Panc1 (cell line): ENCODE data around the gene AOC1. TPM values are rescaled to one million over a fixed set of nuclear protein-coding genes. Genes with fewer than 3 reads are reported as not detected.

ENCODE experiments used
- ATAC-seq: fragments of 200-7000 bp; cut with Tn5 transposase; 2 replicates; pipeline ENCODE4 v1.9.1; 2020; ENCODE audit warnings: mild to moderate bottlenecking, moderate library complexity
- BruUV-seq: library from RNA; stranded (reverse); fragments of 400-500 nt; replicated peaks from 2 replicates; lab custom pipeline; 2021; lab: Mats Ljungman, UMichigan
- CTCF ChIA-PET: fragments of 300-600 bp; sonication (Branson Sonifier 250); formaldehyde crosslinking; loops from one replicate; lab custom pipeline; 2022; ENCODE audit warnings: antibody characterized with exemption; lab: Charles Lee
- POLR2A ChIA-PET: fragments of 300-600 bp; sonication (Branson Sonifier 250); formaldehyde crosslinking; loops from one replicate; lab custom pipeline; 2022; ENCODE audit warnings: antibody characterized with exemption; lab: Charles Lee
- DNase-seq: peaks from one replicate; pipeline ENCODE4 v3.0.0-alpha.2; 2010; ENCODE audit warnings: low read depth, low spot score
- H3K27ac ChIP-seq: 2 replicates; pipeline ENCODE4 v1.5.1; 2011; ENCODE audit warnings: mild to moderate bottlenecking, low read length, inconsistent platforms
- H3K27me3 ChIP-seq: fragments of 200-500 bp; sonication (Bioruptor generic); 2 replicates; pipeline ENCODE4 v1.6.0; 2014; ENCODE audit warnings: low read length, inconsistent platforms; ENCODE audit not compliant: control insufficient read depth, insufficient read depth
- H3K36me3 ChIP-seq: fragments of 200-500 bp; sonication (Bioruptor generic); 2 replicates; pipeline ENCODE4 v1.5.1; 2014; ENCODE audit warnings: inconsistent platforms, mild to moderate bottlenecking, low read length, moderate library complexity; ENCODE audit not compliant: control insufficient read depth, insufficient read depth
- H3K4me1 ChIP-seq: 2 replicates; pipeline ENCODE4 v1.5.1; 2011; ENCODE audit warnings: inconsistent platforms, mild to moderate bottlenecking, low read length, moderate library complexity; ENCODE audit not compliant: control insufficient read depth, insufficient read depth
- H3K4me3 ChIP-seq, 2 experiments: 2 replicates each; pipeline ENCODE4 v1.5.1; 2011 to 2012; ENCODE audit warnings: low read depth in 2 of 2, low read length in 2 of 2, mild to moderate bottlenecking in 2 of 2, inconsistent platforms in 1 of 2, moderate library complexity in 1 of 2
- H3K9me3 ChIP-seq: fragments of 200-500 bp; sonication (Bioruptor generic); 2 replicates; pipeline ENCODE4 v1.5.1; 2014; ENCODE audit warnings: low read depth, mild to moderate bottlenecking, inconsistent platforms, low read length, moderate library complexity; ENCODE audit not compliant: control insufficient read depth, insufficient read depth
- CTCF ChIP-seq: fragments of 450-650 bp; IDR thresholded peaks from 2 replicates; pipeline ENCODE4 v1.5.1; 2017; ENCODE audit warnings: mild to moderate bottlenecking
- POLR2AphosphoS5 ChIP-seq: IDR thresholded peaks from 2 replicates; pipeline ENCODE4 v1.6.1; 2012; ENCODE audit warnings: mild to moderate bottlenecking, low read depth, low read length, moderate library complexity
- REST ChIP-seq, 2 experiments: IDR thresholded peaks; 2 replicates each; pipeline ENCODE4 v1.6.1; 2011 to 2012; ENCODE audit warnings: low read depth in 2 of 2, control low read depth in 1 of 2, low read length in 1 of 2, mild to moderate bottlenecking in 1 of 2, moderate library complexity in 1 of 2; ENCODE audit not compliant: insufficient read depth in 1 of 2
- SIN3A ChIP-seq: IDR thresholded peaks from 2 replicates; pipeline ENCODE4 v1.6.1; 2012; ENCODE audit warnings: low read depth, mild to moderate bottlenecking, low read length, moderate library complexity, borderline replicate concordance; ENCODE audit not compliant: insufficient read depth
- TCF7L2 ChIP-seq: IDR thresholded peaks from 2 replicates; pipeline ENCODE4 v1.6.1; 2011; ENCODE audit warnings: mild to moderate bottlenecking, low read depth, low read length, inconsistent platforms
- in situ Hi-C: cut with HindIII; loops from 2 replicates; pipeline ENCODE4 v1.10.0; 2016; ENCODE audit warnings: low sequenced_read_pairs, low pct_unique_long_range_greater_than_20kb
- intact Hi-C: fragments of 100-400 bp; cut with micrococcal nuclease; formaldehyde crosslinking; loops from one replicate; pipeline ENCODE4 v1.10.0; 2022; ENCODE audit not compliant: unreplicated experiment
- total RNA-seq: library from RNA; stranded (reverse); gene quantifications from one replicate; pipeline ENCODE4 v1.2.1, GENCODE V29; 2021; ENCODE audit not compliant: unreplicated experiment

AOC1 gene
- total RNA-seq, 1 experiment from 2014 or later = 0.15 TPM

- Histone ChIP-seq H3K9me3 (peaks cover 4% of the 10 kb centered on the region; the same call in 1 of the 2 replicates), H3K36me3 (no peaks in the 10 kb centered on the region), H3K4me1 (no peaks in the 10 kb centered on the region), H3K27ac (no peak overlapping the region), H3K27me3 (no peaks in the 10 kb centered on the region), H3K4me3 (no peak overlapping the region)
- no TSS peak for BruUV-seq
- in situ Hi-C loops = no loop called here
- ChIA-PET CTCF (no interaction called here), POLR2A (no interaction called here)
- no peak for ATAC-seq
- TF ChIP-seq REST (IDR thresholded peaks at IDR 0.05; ENCODE audit: insufficient read depth in 1 of 2, low read depth in 2 of 2, low read length in 1 of 2) = no peak
- no peak for TF ChIP-seq TCF7L2
- TF ChIP-seq SIN3A = no peak
- TF ChIP-seq CTCF = no peak
- no peak for TF ChIP-seq POLR2AphosphoS5
- no peak for DNase-seq
- intact Hi-C loops = no loop called here
Observed at GRCh38 chr7:150814328-150815001, 37.9 kb upstream of the AOC1 start.

GRCh38 chr7:150818971-150819370, 33.3 kb upstream of the AOC1 start:
- no TSS peak for BruUV-seq
- Histone ChIP-seq H3K27ac (no peak overlapping the region), H3K4me3 (no peak overlapping the region), H3K9me3 (peaks cover 4% of the 10 kb centered on the region; the same call in 1 of the 2 replicates), H3K27me3 (no peaks in the 10 kb centered on the region), H3K4me1 (no peaks in the 10 kb centered on the region), H3K36me3 (no peaks in the 10 kb centered on the region)
- no peak for ATAC-seq
- ChIA-PET POLR2A (no interaction called here), CTCF (no interaction called here)
- intact Hi-C loops (no loop called here), in situ Hi-C loops (no loop called here)
- TF ChIP-seq TCF7L2 (no peak), CTCF (no peak)
- no peak for DNase-seq
